Right ventricle myocardium inferior (tissue), 1 donor: ENCODE results near the gene NPDC1. TPM values are rescaled to one million over a fixed set of nuclear protein-coding genes. Genes with fewer than 3 reads are reported as not detected.

Experiments used
- ATAC-seq: fragments of 200-7000 bp; cut with Tn5 transposase; one replicate; pipeline ENCODE4 v1.9.1; 2020; ENCODE audit warnings: mild to moderate bottlenecking, moderate library complexity
- DNase-seq: peaks from one replicate; pipeline ENCODE4 v3.0.0; 2021; ENCODE audit errors: missing footprints
- intact Hi-C: fragments of 100-400 bp; cut with DNase I; formaldehyde crosslinking; loops from one replicate; pipeline ENCODE4 v1.11.0; 2022
- long read RNA-seq: library from polyadenylated mRNA; unstranded; transcript quantifications from one replicate; pipeline ENCODE4 v2.0.0, GENCODE V29; 2021
- total RNA-seq: library from RNA; stranded (reverse); fragmentation: NEBNext Ultra II Directional; extraction: Animal tissue kit (Norgen Biotek cat#: 25700); gene quantifications from one replicate; pipeline ENCODE4 v1.2.1, GENCODE V29; 2021
- donor health status: DM: no; HTN: yes; CAD: no; lungs with severe emphysema.

Gene NPDC1
- total RNA-seq, result 69.0 TPM
- long read RNA-seq, transcript NPDC1-201 (8 exons, 2,187 nt), result minor isoform, 22 of 116 reads
- long read RNA-seq, transcript NPDC1-202 (9 exons, 1,494 nt), result major isoform, 70 of 116 reads
- long read RNA-seq, partial matches to known transcripts, result 7 of 116 reads
- long read RNA-seq, other reads (novel, unspliced or antisense), result 17 of 116 reads

- intact Hi-C loops, result loop anchor here (1.0 kb wide), 1 partner anchor 18 kb away; no protein-coding TSS in a partner anchor
- DNase-seq (peak; percentile 88), ATAC-seq (peak; percentile 68)
These were observed at the start of gene NPDC1 for GRCh38 chr9:137046088-137046787. Gene NPDC1 (minus strand): TSS chr9:137046177. CDS start chr9:137045989, 188 bp downstream.

GRCh38 chr9:137089232-137089947 lies 43.4 kb upstream of the NPDC1 start:
- DNase-seq (no peak), ATAC-seq (no peak)
- intact Hi-C loops, result no loop called here

GRCh38 chr9:137088121-137088520 lies 42.1 kb upstream of the NPDC1 start:
- intact Hi-C loops, result no loop called here
- DNase-seq (no peak), ATAC-seq (no peak)

GRCh38 chr9:137087409-137087925 lies 41.5 kb upstream of the NPDC1 start:
- intact Hi-C loops, result no loop called here
- ATAC-seq (no peak), DNase-seq (no peak)

- intact Hi-C loops, result no loop called here
- DNase-seq, result peak; percentile 100
- ATAC-seq, result peak; percentile 95
These were observed 40.8 kb upstream of the NPDC1 start, which contains the start of gene MAN1B1 for GRCh38 chr9:137086531-137087408. Gene MAN1B1 (plus strand): TSS chr9:137086985. CDS start chr9:137087000, 15 bp downstream.

GRCh38 chr9:137085920-137086530 lies 40.0 kb upstream of the NPDC1 start:
- peak; percentile 46 for ATAC-seq
- intact Hi-C loops, result no loop called here
- no peak for DNase-seq

GRCh38 chr9:137084526-137084925 lies 38.5 kb upstream of the NPDC1 start:
- intact Hi-C loops, result no loop called here
- ATAC-seq (no peak), DNase-seq (peak; percentile 48)

- ATAC-seq, result no peak
- DNase-seq, result peak; percentile 83
These were observed 37.5 kb upstream of the NPDC1 start for GRCh38 chr9:137083394-137084004.

GRCh38 chr9:137082925-137083290 lies 36.9 kb upstream of the NPDC1 start:
- no peak for ATAC-seq
- intact Hi-C loops, result no loop called here
- peak; percentile 55 for DNase-seq

More at GRCh38 chr9:137083394-137084004, 37.5 kb upstream of the NPDC1 start:
- intact Hi-C loops, result no loop called here

- ATAC-seq, result no peak
- intact Hi-C loops, result no loop called here
- DNase-seq, result peak; percentile 56
These were observed 36.4 kb upstream of the NPDC1 start for GRCh38 chr9:137082222-137082924.

- no peak for ATAC-seq
- intact Hi-C loops, result no loop called here
- DNase-seq, result peak; percentile 64
These were observed 34.5 kb upstream of the NPDC1 start for GRCh38 chr9:137080260-137081122.

- ATAC-seq (no peak), DNase-seq (peak; percentile 51)
These were observed 33.4 kb upstream of the NPDC1 start for GRCh38 chr9:137079401-137079787.

GRCh38 chr9:137078701-137079400 lies 32.9 kb upstream of the NPDC1 start:
- ATAC-seq (no peak), DNase-seq (peak; percentile 59)
- intact Hi-C loops, result no loop called here

More at GRCh38 chr9:137079401-137079787, 33.4 kb upstream of the NPDC1 start:
- intact Hi-C loops, result no loop called here

- ATAC-seq (peak; percentile 6), DNase-seq (peak; percentile 71)
- intact Hi-C loops, result no loop called here
These were observed 32.0 kb upstream of the NPDC1 start for GRCh38 chr9:137077758-137078693.
